Islet precursor cell (in vitro differentiated cells): ENCODE measurements around the gene IL2RA.

Experiments
- DNase-seq: peaks from one replicate; pipeline ENCODE4 v3.0.0-alpha.2; 2018

Gene IL2RA

GRCh38 chr10:6062101-6062771 lies at the start of gene IL2RA:
IL2RA (minus strand) TSS chr10:6062367; CDS start chr10:6062151, 216 bp downstream.
- DNase-seq, result peak; percentile 50

DNA sequence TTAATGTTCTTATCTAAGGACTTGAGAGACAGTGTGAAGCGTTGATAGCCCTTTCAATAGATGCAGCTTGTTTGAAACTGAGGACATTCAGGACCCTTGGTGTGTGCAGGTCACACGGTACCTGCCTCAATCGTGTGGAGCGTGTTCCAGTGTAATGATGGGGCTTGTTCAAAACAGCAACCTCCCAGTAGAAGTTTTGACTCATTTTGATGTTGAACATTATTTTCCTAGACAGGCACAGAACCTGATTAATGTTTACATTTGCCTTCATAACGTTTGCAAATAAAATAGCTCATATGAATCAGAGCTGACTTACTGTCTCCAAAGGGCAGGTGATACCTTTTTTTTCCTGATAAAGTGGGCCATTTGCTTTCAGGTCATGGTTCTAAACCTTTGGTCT lies 48.0 kb upstream of the IL2RA start:
- no peak for DNase-seq

GRCh38 chr10:6109444-6109775 lies 47.2 kb upstream of the IL2RA start:
- no peak for DNase-seq

DNA sequence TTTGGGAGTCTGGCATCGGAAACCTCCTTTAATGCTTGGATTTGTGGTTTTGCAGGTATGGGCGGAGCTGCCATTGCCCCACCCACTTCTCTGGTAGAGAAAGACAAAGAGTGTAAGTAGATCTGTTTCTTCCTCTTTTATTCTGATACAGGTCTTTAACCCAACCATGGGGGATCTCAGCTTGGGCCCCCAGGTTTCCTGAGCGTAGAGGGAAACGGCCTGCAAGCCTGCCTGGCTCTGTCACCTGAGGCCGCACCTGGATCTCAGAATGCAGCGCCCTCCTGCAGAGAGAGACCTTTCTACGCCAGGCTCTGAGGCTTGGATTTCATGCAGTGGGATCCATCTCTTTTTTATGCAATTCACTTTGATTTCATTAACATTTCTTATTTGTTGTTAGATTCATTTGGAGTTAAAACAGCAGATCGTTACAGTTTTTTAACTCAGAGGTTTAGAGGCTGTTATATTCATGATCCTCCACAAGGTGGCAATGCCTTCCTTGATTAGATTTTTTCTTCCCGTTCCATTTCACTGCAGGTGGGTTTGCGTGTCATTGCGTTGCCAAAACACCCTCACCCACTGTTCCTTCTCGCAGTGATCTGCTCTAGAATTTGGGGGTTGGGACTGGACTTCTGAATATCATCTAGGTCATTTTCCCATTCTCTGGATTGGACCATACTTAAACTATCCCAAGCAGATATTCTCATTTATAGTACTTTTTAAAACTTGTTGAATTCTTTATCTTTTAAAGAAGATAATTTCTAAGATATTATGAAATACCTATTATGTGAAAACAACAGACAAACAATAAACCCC lies 46.7 kb upstream of the IL2RA start:
- no peak for DNase-seq

DNA sequence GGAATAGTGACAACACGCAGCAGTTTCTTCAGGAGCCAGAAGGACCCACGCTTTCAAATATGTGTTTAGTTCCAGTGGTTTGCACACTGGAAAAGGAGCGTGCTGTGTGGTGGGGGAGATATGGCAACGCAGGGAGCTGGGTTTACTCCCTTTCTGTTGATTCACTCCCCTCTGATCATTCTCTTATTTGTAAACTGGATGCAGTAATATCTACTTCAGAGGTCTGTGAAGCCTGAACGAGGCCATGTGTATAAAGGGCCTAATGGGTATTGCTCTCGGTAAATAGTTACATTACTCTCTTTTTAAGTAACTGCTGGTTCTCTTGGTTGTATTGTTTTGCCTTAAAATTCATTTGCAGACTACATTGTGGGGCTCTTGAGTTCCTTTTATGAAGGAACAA lies 45.9 kb upstream of the IL2RA start:
- DNase-seq, result no peak

- DNase-seq, result peak; percentile 1
Measured at GRCh38 chr10:6107616-6108015, 45.4 kb upstream of the IL2RA start.

DNA sequence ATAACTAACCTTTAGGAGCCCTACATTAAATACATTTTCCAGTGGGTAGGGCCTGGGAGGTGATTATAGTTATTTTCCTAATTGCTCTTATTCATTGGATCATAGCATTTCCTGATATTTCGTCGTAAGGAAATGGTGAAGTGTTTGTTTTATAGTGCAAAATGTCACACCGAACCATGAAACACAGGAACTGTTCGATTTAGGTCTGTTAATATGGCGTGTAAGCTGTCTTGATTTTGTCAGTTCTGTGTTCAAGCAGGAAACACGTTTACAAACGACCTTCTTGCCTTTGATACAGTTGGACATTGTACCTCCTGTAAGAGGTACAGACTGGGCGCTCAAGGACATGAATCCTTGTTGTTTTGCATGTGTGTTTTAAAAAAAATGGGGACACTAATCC lies 41.4 kb upstream of the IL2RA start:
- DNase-seq, result no peak

GRCh38 chr10:6102128-6102527 lies 40.0 kb upstream of the IL2RA start:
- no peak for DNase-seq

GRCh38 chr10:6101181-6101580 lies 39.0 kb upstream of the IL2RA start:
- DNase-seq, result no peak

GRCh38 chr10:6100370-6100769 lies 38.2 kb upstream of the IL2RA start:
- DNase-seq, result no peak

DNA sequence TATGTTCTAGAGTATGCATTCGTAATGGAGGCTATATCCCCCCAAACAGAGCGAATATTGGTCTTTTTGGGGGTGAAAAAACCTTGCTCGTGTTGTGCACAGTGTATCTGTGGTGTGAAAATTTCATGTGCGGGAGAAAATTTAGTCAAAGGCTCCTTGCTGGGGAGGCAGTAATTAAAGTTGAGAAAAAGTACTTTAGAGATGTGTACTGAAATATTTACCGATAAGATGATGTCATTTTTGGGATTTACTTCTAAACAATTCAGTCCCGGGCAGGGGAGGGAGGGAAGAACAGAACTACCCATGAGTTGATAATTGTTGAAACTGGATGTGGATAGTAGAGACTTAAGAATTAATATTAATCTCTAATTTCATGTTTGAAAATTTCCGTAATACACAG lies 36.0 kb upstream of the IL2RA start:
- DNase-seq, result no peak

- DNase-seq, result no peak
Measured at GRCh38 chr10:6097063-6097462, 34.9 kb upstream of the IL2RA start.

- peak; percentile 24 for DNase-seq
Measured at GRCh38 chr10:6095810-6096570, 33.8 kb upstream of the IL2RA start.

GRCh38 chr10:6092731-6093130 lies 30.6 kb upstream of the IL2RA start:
- DNase-seq, result no peak

DNA sequence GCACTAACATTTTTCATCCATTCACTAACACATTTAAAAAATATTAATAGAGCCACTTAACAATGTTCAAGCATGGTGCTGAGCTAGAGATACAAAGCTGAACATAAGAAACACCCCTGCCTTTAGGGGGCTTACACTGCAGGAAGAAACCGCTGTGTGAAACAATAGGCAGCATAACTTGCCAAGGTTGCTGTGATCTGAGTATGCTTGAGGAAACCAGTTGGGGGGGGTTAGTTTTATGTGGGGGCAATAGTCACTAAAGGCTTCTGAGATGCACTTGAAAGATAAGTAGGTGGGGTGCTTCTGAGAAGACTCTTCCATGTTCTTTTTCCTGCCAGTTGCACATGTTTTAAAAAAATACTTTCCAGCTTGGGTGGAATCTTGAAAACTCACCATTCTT lies 29.5 kb upstream of the IL2RA start:
- DNase-seq, result peak; percentile 25

DNA sequence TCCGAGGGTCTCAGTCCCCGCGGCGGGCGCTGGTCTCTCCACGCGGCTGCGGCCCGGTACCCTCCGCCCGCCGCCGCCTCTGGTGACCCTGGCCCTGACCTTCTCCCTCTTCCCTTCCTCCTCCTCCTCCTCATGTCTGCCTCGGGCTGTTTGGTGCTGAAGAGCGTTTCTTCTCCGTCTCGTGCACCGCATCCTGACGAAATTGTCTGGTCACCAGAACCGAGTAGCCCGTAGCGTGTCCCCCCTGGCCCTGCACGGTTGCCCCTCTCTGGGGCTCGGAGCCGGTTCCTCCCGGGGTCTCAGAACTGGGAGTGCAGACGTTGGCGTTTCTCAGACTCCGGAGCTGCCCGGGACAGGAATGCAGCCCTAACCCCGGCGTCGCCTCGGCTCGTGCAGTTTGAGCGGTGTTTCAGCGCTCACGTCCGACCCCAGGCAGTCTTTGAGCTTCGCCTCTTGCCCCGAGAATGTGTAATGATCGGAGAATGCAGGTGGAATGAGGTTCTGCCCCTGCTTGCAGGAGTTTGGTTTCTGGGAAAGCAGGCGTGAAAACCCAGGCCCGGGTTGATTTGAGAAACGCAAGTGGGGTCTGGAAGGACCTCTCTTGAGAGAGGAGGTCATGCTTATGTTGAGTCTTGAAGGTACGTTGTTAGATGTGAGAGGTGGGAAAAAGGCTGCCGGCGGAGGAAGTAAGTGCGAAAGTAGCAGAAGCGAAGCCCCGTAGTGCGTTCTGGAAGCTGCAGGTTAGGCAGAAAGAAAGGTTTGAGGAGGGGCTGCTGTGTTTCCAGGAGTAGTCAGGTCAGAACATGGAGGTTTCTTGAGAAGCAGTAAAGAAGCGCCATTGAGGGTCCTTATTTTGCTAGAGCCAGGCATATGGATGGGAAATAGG lies 27.4 kb upstream of the IL2RA start:
- peak; percentile 91 for DNase-seq

GRCh38 chr10:6088721-6089333 lies 26.7 kb upstream of the IL2RA start, which contains the start of gene RBM17:
RBM17 (plus strand) TSS chr10:6089034; CDS start chr10:6097066, 8,032 bp downstream.
- peak; percentile 96 for DNase-seq

DNA sequence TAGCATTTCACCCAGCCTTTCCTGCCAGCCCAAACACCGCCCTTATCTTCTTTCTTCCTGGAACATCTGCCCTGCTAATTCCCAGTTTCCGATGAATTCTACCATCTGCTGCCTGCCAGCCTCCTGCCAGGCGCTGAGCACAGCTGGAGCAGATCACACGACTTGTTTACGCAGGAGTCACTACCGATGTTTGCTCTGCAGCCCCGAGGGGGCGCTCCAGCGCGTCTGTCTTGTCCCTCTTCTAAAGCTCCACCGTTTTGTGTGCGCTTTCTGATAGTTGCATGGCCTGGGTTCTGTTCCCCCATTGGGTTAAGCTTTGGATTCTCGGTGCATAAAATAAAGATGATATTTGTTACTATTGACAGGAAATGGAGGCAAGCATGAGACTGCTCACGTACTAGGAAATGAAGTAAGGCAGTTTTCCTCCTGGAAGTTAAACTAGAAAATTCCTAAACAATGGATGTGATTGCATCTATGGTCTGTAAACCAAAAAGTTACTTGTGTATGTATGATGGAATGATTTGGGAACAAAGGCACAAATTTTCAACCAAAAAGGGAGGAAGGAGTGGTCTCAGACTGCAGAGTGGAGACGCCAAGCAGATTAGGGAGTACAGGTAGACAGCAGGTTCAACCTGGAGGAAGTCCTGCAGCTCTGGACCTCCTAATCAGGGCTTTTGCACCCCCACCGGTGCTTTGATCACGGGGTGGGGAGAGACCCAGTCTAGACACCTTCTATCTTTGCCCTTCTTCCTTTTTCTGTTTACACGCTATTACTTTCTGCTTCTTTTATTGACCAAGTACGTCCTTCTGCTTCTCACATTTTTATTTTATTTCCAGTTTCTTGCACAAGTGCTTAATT lies 24.4 kb upstream of the IL2RA start:
- DNase-seq, result peak; percentile 93

DNA sequence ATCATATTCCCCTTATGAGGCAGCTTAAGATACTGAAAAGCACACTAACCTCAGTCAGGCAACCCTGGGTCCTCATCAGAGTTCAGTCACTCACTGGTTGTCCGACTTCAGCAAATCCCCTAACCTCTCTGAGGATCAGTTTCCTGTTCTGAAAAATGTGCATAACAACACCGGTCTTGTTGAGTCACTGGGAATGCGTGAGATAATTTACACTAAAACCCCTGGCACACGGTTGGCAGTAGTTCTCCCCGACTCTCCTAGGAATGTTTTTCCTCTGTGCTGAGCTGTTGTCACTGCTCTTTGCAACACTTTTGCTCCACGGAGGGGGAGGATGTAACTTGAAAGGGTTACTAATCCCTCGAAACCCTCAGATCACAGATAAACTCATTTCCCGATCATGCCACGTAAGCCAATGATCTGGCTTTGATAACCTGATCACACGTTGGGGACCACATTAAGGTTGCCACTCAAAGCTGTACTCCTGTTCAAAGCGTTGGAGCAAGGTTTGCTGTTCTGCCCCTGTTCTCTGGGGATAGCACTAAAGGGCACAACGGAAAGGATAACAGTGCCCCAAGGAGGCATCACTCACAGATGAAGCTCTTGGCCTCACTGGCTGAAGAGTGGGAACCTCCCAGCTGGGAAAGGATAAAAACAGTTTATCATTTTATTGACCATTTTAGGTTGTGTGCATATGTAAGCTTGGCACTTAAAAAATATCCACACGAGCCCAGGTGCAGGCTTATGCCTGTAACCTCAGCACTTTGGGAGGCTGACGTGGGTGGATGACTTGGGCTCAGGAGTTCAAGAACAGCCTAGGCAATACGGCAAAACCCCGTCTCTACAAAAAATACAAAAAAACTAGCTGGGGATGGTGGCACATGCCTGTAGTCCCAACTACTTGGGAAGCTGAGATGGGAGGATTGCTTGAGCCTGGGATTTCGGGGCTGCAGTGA lies 21.6 kb upstream of the IL2RA start:
- DNase-seq, result peak; percentile 47
